GM18861 (cell line): Measurements from ENCODE around the gene NCK2.

Source experiments
- ATAC-seq: cut with Tn5 transposase; IDR thresholded peaks from one replicate; pipeline ENCODE4 v1.9.1; 2021; ENCODE audit not compliant: unreplicated experiment

The NCK2 gene

DNA sequence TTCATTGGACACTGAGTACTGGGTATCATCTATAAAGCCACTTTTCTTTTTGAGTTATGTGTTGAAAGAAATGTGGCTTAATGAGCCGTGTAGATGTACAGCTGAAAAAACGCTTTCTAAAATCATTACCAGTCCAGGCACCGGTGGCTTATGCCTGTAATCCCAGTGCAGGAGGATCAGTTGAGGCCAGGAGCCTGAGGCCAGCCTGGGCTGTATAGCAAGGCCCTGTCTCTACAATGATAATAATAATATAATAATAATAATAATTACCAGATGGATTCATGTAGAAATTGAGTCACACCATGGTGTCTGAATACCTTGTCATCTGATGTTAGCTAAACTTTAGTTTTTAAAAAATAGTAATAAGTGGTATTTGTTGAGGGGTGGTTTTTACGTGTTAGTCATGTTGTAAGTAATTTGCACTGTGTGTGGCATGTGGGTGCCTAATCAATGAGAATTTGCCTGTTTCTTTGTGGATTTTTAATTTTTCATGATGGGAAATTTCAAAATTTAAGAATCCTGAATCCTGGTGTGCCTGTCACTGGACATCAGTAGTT is 30.1 kb downstream of the NCK2 start:
- ATAC-seq, result no peak

DNA sequence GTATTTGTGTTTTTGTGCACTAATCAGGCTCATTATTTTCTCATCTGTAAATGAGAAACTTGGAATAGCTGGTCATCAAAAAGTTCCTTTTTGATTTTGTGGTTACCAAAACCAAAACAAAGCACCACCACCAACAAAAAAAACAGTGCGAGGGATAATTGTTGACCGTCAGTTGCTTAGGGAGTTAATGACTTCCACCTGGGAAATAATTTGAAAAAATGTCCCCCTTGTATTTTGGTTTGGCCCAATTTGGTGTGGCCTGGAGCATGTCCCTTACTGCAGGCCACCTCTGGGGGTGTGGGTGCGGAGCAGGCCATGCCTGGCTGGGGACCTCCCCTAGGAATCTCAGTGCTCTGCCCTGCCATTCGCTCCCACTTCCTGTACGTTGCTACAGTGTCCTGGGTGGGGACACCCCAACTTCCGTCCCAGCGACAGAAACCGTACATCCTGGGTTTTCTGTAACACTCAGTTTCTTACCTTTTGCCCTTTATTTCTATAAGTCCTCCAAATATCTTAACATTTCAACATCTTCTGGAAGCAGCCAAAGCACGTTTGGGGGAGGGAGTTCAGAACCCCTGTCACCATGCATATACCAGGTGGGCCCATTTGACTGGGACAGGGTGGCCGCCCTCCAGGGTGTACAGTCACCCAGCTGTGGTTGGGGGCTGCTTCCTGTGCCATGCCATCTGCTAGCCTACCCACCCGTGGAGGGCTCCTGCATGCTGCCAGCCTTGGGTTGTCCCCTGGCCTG is 31.3 kb downstream of the NCK2 start:
- ATAC-seq, result peak; percentile 63

DNA sequence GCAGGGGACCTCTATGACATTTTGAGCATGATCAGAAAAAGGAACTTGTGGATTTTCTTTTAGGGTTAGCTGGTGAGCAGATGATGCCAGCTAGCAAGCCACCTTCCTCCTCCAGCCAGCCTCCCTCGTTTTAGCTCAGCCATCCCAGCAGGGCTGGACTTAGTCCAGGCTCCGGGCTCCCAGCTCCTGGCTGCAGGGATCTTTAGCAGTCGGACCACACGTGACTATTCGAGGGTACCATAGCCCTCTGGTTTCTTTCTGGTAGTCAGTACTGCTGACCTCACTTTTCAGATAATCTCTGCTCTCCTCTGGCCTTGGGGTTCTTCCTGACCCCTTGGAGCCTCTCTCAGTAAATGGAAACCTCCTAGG is 31.8 kb downstream of the NCK2 start:
- ATAC-seq, result peak; percentile 15

DNA sequence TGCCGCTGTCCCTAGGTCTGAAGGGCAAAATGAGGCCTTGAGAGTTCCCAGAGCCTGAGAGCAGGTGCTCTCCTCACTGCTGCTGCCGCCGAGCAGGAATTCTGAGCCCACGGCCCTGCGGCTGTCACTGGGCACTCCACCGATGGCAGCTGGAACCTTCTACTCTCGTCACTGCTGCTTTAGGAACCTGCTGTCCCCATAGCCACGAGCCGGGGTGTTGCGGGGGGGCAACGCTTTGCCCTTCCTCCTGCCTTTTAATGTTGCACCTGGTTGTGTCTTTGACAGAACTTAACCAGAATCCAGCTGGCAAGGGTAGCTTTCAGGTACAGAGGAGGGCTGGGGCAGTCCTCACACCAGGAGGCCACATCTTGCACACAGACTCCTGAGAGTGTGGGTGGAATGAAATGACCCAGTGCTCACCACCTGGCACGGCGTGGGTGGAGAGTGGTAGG is 32.3 kb downstream of the NCK2 start:
- ATAC-seq, result no peak

DNA sequence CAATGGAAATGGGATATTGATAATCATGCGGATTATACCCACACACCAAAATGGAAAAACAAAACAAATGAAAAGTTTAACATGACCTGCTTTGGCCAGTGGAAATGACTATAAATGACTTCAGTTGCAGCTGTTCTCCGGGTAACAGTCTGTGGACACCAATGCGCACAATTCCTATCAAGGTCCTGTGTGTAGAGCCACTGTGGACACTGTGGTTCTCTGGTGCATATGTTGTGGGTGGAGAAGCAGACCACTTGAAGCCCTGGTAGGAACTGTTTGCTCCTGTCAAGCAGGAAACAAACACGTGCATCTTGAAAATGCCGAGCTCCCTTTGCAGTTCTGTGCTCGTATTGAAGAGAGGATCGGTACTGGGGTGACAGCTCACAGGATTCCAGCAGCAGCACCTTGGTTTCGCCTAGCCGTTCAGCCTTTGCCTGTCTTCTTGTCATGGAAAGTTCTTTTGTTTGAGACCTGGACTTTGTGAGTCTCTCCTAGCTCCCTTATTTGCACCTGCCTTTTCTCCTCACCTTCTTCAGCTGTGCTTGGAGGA is 32.9 kb downstream of the NCK2 start:
- no peak for ATAC-seq

DNA sequence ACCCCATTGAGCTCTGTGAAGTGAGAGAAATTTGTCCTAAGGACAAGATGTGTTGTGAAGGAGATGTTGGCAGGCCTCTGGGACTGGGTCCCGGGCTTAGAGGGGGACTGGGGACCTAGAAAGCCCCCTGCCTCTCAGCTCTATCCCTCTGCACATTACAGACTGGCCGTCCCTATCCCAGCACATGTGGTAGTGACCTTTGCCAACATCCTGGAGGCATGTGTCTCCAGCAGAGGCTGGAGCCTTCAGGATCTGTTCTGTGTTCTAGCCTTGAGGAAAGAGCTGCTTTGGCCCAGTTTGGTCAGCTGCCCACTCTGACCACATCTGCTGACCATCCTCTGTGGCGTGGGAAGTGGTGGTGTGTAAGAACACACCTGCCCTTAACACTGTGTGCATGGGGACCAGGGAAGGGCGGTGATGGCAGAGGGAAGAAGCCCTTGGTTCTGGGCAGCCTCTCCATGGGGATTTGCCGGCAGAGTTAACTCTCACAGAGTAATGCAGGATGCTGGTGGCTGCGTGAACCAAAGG is 33.4 kb downstream of the NCK2 start:
- no peak for ATAC-seq

DNA sequence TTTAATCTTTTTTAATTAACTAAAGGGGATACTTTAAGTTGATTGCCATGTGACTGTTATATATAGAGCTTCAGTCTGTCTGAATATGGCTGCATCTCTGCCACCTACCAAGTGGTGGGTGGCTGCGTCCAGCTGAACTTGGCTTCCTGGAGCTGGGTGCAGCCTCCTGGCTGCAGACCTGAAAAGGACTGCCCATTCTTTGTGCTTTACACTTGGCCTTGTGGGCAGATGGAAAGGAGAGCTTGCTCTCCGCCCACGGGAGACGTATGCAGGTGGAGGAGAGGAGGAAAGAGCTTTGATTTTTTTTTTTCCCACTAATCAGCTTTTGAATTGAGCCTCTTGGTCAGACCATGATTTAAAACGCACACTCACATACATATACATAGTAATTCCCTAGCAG is 34.7 kb downstream of the NCK2 start:
- ATAC-seq, result no peak

DNA sequence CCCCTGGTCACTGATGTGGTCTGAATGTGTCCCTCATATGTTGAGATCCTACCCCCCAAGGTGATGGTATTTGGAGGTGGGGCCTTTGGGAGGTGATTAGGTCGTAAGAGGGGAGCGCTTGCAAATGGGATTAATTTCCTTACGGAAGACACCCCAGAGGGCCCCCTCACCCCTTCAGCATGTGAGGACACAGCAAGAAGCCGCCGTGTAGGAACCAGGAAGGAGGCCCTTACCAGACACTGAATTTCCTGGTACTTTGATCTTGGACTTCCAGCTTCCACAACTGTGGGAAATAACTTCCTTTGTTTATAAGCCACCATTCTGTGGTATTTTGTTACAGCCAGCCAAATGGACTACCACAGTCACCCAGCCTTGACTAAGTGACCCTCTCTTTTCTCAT is 35.9 kb downstream of the NCK2 start:
- no peak for ATAC-seq

DNA sequence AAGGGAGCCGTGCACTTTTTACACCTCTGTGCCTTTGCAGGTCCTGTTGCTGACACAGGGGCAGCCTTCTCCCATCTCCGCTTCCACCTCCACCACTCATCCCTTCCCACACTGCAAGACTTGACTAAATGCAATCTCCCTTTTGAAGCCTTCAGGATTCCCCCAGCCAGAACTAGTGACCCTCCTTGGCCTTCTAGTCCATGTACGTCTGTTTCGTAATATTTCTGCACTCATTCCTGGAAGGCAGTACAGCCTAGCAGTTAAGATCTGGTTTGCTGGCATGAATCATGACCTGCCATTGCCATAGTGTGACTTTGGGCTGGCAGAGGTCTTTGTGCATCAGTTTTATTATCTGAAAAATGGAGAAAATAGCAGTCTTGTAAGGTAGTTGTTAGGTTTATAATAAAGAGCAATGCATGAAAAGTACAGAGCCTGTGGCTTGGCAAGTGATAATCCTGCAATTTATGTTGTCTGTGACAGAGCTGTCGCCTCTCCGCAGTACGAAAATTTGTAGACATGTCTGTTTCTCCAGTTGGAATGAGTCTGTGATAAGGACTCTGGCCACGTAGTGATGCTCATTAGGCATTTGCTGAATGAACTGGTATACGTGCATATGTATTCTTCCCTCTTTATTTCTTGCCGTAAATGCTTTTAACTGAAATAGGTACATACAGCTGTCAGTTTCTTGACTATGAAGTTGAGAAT is 36.7 kb downstream of the NCK2 start:
- no peak for ATAC-seq

DNA sequence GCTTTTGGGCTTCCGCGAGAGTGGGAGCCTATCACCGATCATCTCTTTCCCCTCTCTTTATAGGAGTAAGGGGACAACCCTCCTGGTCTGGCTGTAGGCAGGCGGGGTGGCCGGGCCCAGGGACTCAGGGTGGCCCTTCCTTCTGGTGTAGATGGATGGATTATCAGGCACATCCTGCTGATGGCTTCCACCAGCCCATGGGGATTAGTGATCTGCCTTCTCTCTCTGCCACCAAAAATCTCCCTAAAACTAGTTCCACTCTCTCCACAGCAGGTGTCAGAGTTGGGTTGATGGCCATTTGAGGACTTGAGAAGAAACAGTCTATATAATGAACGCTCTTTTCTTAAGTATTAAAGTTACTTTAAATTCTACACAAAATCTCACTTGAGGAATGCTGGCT is 37.4 kb downstream of the NCK2 start:
- no peak for ATAC-seq

DNA sequence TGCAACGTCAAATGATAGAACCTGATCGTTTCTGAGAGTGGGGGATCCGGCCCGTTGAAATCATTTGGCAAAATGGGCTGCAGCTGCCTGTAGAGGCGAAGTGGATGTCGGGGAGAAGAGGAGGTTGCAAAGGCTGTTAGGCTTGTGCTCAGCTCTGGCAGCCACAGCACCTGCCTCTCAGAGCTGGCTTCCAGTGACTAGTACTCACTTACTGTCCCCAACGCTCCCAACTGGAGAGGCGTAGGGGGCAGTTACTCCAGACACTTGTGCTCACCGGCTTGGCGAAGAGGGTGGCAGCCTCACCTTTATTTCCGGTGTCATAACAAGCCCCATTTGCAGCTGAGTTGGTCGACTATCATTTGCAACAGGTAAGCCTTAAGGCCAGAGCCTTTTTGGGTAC is 37.9 kb downstream of the NCK2 start:
- no peak for ATAC-seq

DNA sequence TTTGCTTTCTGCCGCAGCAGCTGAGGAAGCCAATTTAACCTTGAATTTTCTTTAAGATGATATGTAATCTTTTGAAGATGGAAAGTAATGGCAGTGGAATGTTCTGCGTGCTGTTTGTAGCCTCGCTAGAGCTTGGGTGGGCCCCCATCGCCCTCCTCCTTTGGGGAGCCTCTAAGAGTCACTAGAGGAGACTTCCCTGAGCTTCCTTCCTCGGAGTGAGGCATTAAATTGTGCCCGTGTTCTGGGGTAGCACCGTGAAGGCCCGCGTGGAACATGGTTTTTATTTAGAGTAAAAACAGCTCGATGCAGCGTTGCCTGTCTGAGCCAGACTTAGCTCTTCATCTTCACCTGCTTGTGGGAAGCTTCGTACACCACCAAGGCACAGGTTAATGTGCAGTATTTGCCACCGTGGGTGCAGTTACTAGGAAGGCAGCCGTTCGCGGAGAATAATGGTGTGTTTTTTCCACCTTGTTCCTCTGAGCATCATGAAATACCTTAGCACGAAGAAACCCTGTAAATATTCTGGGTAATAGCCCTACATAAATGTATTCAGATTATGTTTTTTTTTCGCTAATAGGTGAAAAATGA is 38.5 kb downstream of the NCK2 start:
- no peak for ATAC-seq

DNA sequence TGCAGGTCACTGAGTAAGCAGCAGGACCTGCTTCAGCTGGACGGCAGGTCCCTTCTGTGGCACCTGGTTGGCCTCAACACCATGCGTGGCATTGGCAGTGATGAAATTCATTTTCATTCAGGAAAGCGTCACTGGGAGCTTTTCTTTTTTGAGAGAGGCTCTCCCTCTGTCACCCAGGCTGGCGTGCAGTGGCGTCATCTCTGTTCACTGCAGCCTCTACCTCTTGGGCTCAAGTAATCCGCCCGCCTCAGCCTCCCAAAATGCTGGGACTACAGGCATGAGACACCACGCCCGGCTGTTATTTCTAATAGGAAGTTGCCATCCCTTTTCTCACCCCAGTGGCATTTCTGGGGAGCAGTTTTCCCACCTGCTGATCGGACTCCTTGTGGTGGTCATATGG is 39.3 kb downstream of the NCK2 start:
- no peak for ATAC-seq

DNA sequence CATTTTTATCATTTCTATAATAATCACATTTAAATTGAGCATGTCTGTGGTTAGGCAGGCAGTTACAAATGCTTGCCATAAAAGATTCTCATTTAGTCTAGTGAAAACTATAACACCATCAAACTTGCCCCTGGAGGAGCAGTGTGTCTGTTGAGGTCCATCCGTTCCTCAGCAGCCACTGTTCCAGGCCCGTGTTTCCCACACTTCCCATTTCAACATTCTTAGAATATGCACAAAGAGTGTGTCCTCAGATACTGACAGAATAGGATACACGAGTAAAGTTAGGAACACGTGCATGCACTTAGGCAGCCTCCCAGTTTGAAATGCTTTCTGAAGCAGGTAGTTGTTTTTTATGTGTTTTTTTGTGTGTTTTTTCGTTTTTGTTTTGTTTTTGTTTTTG is 39.9 kb downstream of the NCK2 start:
- ATAC-seq, result no peak

DNA sequence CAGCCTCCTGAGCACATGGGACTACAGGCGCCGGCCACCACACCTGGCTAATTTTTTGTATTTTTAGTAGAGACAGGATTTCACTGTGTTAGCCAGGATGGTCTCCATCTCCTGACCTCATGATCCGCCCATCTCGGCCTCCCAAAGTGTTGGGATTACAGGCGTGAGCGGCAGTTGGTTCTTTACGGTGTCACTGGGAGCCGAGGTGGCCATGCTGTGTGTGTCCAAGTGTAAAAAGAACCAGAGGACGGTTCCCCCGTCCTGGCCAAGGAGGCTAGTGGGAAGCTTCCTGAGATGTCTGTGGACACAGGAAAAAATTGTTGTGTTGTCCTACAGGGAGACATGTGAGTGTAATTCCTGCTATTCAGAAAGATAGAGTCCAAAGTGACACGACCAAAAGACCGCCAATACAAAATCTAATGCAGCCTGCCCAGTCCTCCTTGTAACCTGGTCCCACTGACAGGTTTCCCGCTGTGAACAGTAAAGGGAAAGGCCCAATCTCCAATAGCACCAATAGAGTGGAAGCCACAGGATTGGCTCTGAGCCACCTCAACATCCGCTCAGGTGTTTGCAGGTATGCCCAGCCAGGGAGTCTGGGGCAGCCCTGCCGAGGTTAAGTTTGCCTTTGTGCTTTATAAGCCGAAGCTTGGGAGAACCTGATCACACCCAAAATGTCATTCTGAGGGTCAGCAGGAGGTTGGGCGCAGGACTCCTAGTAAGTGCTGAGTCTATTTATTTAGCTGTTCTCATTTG is 40.6 kb downstream of the NCK2 start:
- no peak for ATAC-seq

DNA sequence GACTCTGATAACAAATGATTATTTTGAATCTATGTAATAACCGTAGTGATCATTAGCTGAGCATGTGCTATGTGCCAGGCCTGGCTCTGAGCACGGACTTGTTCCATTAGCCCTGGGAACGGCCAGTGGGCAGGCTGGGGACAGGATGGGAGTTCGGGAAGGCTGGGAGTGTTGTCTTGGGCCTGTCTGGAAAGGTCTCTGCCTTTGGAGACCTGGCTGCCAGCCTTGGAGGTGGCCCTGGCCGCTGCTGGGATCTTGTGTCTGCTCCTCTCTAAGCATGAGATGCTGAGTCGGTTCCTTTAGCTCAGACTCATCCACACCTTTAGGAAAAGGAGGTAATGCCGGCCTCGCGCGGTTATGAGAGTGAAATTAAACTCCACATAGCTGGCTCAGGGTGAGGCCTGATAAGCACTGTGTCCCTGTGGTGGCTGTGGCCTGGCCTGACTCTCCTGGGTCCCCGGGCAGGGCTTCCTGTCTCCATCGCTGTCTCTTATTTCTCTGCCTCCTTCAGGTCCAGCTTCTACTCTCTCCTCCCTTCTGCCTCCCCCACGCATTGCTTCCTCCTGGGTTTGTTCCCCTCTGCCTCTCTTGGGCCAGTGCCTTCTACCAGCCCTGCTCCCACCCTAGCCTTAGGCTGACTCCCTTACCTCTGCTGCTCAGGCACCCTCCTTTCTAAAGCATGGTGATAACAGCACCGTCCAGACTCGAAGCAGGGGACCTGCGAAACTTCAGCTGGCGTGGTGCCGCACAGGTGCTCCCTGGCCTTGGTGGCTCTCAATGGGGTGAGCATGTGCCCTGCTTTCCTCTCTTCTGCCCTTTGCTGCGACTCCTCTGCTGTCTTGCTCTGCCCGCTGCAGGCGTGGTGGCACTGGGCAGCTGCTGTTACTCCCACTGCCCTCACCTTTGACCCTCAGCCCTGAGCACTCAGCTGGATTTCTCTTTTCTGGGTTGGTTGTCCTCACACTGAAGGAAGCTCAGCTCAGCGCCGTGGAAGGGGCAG is 41.8 kb downstream of the NCK2 start:
- no peak for ATAC-seq

DNA sequence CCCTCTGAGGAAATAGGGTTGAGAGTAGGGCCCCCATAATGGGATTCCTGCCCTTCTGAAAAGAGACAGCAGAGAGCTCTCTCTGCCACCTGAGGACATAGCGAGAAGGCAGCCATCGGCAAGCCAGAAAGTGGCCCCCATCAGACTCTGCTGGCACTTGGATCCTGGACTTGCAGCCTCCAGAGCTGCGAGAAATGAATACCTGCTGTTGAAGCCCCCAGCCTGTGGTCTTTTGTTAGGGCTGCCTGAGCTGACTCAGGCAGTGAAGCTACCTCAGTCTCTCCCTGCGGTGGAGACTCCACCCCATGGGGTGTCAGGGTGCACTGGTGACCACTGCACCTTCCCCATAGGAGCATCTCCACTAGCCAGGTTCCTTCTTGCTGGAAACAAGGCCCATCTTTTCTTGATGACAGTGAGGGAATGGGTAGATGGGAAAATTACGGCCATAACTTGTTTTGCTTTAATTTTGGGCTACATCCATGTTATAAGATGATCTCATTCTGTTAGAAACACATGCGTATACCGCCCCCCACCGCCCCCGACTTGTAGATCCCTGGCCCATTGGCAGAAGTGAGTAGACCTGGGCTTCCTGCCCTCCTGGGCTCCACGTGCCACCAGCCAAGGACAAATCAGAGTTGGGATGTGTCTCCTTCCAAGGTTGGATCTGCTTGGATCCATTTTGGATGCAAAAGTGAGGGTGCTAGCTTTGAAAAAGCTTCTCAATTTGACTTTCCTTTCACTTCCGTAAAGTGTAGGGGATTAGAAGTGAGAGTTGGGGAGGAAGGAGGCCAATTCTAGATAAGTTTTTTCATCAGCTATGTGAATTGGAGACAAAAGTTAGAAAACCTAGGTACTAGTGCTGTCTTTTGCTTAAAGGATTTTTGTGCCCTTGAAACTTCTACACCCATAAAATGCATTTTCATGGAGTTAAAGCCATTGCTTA is 42.9 kb downstream of the NCK2 start:
- ATAC-seq, result no peak

DNA sequence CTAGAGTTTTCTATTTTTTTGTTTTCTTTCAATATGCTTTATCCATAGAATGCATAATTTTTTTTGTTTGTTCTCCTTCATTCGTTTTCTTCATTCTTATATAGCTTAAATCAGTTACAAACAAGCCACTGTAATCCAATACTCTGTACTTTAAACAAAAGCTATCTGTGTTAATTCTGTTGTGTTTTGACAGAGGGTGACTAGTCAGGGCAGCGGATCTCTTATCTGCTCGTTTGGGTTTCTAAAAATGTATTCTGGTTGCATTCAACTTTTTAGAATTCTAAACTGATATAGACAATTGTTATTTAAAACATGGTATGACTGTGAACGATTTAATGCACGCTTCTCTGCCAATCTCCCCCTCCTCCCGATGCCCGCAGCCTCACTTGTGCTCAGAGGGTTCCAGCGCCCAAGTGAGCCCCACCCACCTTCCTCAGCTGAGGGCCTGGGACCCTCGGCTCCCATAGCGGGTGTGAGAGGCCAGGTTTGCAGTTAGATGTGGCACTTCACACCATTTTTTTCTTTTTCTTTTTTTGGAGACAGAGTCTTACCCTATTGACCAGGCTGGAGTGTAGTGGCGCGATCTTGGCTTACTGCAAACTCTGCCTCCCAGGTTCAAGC is 44.1 kb downstream of the NCK2 start:
- no peak for ATAC-seq
